ENCODE measurements around the gene NF1.

The NF1 gene

DNA sequence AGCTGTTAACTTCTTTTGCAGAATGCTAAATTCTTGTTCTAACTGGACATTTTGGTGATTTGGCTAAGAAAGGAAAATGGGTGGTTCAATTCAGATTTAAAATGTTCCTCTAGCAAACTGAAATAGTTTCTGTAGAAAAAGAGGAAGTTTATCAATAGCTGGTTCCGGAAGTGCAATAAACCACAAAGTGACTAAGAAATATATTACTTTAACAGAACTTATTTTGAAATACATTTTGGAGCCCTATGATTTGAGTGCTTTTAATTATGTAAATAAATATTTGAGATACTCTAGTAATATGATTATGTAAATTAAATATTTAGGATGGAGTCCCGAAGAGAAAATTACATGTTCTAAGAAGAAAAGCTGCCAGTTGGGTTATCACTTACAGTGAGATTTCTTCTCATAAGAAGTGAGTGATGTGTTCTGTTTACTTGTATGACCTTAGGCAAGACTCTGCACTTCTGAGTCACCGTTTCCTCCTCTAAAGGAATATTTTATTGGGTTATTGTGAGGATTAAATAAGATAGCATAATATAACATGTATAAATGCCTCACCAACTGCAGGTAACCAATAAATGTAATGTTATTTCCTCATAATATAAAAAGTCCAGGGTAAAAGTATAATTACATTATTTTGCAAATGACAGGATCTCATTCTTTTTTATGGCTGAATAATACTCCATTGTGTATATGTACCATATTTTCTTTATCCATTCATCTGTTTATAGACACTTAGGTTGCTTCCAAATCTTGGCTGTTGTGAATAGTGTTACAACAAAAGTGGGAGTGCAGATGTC, 219.4 kb downstream of the NF1 start, which contains the start of gene EVI2B:
Gene EVI2B, minus strand, starts transcription at position 73 of the 800 bp plus-strand sequence. CDS start 8,445 bp downstream, outside the sequence.
- Histone ChIP-seq H3K27ac (ENCODE audit: low read depth, low read length) (peak within 1 kb of the TSS; percentile 100), H3K4me3 (ENCODE audit: insufficient read depth, low read length, poor library complexity, severe bottlenecking) (peak within 1 kb of the TSS; percentile 80), H3F3A (ENCODE audit: insufficient read depth) (peaks cover 99% of the 10 kb centered on the region), H3K9me3 (ENCODE audit: insufficient read depth, low read length) (no peaks in the 10 kb centered on the region), H3K27me3 (ENCODE audit: low read length) (no peaks in the 10 kb centered on the region), H2AFZ (ENCODE audit: low read depth, low read length, severe bottlenecking) (no peak within 1 kb of the TSS), H3K4me2 (ENCODE audit: low read depth, low read length, poor library complexity, severe bottlenecking) (peak within 1 kb of the TSS; percentile 100), H3K9me2 (replicated peaks; ENCODE audit: insufficient read depth, low read length) (no peaks in the 10 kb centered on the region), H3K79me2 (ENCODE audit: insufficient read depth, low read length) (peaks cover 78% of the 10 kb centered on the region), H3K36me3 (ENCODE audit: low read length) (no peaks in the 10 kb centered on the region), H3K9ac (ENCODE audit: low read length) (peak within 1 kb of the TSS; percentile 72), H4K20me1 (ENCODE audit: low read depth, low read length) (no peaks in the 10 kb centered on the region)
- no peak for TF ChIP-seq EZH2phosphoT487 (conservative IDR thresholded peaks at IDR 0.05; ENCODE audit: low read length)
- TF ChIP-seq, protein P1, sequence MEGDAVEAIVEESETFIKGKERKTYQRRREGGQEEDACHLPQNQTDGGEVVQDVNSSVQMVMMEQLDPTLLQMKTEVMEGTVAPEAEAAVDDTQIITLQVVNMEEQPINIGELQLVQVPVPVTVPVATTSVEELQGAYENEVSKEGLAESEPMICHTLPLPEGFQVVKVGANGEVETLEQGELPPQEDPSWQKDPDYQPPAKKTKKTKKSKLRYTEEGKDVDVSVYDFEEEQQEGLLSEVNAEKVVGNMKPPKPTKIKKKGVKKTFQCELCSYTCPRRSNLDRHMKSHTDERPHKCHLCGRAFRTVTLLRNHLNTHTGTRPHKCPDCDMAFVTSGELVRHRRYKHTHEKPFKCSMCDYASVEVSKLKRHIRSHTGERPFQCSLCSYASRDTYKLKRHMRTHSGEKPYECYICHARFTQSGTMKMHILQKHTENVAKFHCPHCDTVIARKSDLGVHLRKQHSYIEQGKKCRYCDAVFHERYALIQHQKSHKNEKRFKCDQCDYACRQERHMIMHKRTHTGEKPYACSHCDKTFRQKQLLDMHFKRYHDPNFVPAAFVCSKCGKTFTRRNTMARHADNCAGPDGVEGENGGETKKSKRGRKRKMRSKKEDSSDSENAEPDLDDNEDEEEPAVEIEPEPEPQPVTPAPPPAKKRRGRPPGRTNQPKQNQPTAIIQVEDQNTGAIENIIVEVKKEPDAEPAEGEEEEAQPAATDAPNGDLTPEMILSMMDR (IDR thresholded peaks at IDR 0.05; ENCODE audit: insufficient read depth, low read length, poor library complexity, severe bottlenecking): no peak

DNA sequence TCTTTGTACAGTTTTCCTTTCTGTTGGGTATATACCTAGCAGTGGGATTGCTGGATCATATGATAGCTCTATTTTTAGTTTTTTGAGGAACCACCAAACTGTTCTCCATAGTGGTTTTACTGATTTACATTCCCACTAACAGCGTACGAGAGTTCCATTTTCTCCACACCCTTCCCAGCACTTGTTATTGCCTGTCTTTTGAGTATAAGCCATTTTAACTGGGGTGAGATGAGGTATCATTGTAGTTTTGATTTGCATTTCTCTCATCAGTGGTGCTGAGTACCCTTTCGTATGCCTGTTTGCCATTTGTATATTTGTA, 220.0 kb downstream of the NF1 start:
- no peak overlapping the region for H2AFZ ChIP-seq (ENCODE audit: low read depth, low read length, severe bottlenecking)
- H3K27ac ChIP-seq (ENCODE audit: low read depth, low read length): peak overlapping the region; percentile 100
- no peaks in the 10 kb centered on the region for H3K9me3 ChIP-seq (ENCODE audit: insufficient read depth, low read length)
- H3K36me3 ChIP-seq (ENCODE audit: low read length): no peaks in the 10 kb centered on the region
- no peaks in the 10 kb centered on the region for H3K27me3 ChIP-seq (ENCODE audit: low read length)
- H3F3A ChIP-seq (ENCODE audit: insufficient read depth): peaks cover 99% of the 10 kb centered on the region
- H3K79me2 ChIP-seq (ENCODE audit: insufficient read depth, low read length): peaks cover 75% of the 10 kb centered on the region
- no peaks in the 10 kb centered on the region for H3K9me2 ChIP-seq (replicated peaks; ENCODE audit: insufficient read depth, low read length)
- H3K4me3 ChIP-seq (ENCODE audit: insufficient read depth, low read length, poor library complexity, severe bottlenecking): peak overlapping the region; percentile 80
- no peak for TF ChIP-seq EZH2phosphoT487 (conservative IDR thresholded peaks at IDR 0.05; ENCODE audit: low read length)
- TF ChIP-seq, protein P1 (IDR thresholded peaks at IDR 0.05; ENCODE audit: insufficient read depth, low read length, poor library complexity, severe bottlenecking): no peak
- H3K4me2 ChIP-seq (ENCODE audit: low read depth, low read length, poor library complexity, severe bottlenecking): peak overlapping the region; percentile 100
- no peaks in the 10 kb centered on the region for H4K20me1 ChIP-seq (ENCODE audit: low read depth, low read length)
- no peak overlapping the region for H3K9ac ChIP-seq (ENCODE audit: low read length)

DNA sequence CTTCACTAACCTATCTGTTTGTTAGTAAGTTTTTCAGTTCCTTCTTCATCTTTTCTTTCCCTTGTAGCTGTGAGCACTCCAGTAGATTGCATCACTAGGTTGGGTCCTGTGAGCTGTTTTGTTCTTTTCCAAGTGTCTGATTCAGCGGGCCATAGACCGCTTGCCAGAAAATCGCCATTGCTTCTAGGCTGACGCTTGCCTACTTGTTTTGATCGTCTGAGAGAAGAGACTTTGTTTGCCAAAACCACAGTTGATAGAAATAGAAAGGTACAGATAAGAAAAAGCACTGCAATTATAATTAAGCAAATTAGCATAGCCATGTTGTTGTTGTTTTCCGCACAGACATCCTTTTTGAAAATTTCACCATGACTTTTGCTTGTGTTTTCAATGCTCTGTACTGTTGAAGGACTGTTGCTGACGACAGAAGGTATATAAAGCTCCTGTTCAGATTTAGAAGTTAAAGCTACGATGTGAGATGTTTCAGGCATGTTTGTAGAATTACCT, 223.6 kb downstream of the NF1 start:
- H4K20me1 ChIP-seq (ENCODE audit: low read depth, low read length): no peaks in the 10 kb centered on the region
- TF ChIP-seq, protein P1 (IDR thresholded peaks at IDR 0.05; ENCODE audit: insufficient read depth, low read length, poor library complexity, severe bottlenecking): no peak
- TF ChIP-seq EZH2phosphoT487 (conservative IDR thresholded peaks at IDR 0.05; ENCODE audit: low read length): no peak
- H2AFZ ChIP-seq (ENCODE audit: low read depth, low read length, severe bottlenecking): no peak overlapping the region
- peak overlapping the region; percentile 100 for H3K27ac ChIP-seq (ENCODE audit: low read depth, low read length)
- no peaks in the 10 kb centered on the region for H3K9me2 ChIP-seq (replicated peaks; ENCODE audit: insufficient read depth, low read length)
- H3K79me2 ChIP-seq (ENCODE audit: insufficient read depth, low read length): peaks cover 57% of the 10 kb centered on the region
- H3K9me3 ChIP-seq (ENCODE audit: insufficient read depth, low read length): no peaks in the 10 kb centered on the region
- peaks cover 85% of the 10 kb centered on the region for H3F3A ChIP-seq (ENCODE audit: insufficient read depth)
- H3K4me3 ChIP-seq (ENCODE audit: insufficient read depth, low read length, poor library complexity, severe bottlenecking): peak overlapping the region; percentile 76
- peak overlapping the region; percentile 67 for H3K9ac ChIP-seq (ENCODE audit: low read length)
- H3K4me2 ChIP-seq (ENCODE audit: low read depth, low read length, poor library complexity, severe bottlenecking): peak overlapping the region; percentile 100
- H3K36me3 ChIP-seq (ENCODE audit: low read length): no peaks in the 10 kb centered on the region
- H3K27me3 ChIP-seq (ENCODE audit: low read length): no peaks in the 10 kb centered on the region

Measured in SU-DHL-6 (cell line).